CD4-positive, alpha-beta T cell treated with Interferon alpha-2 for 1 hour (primary cell): ENCODE data around the gene MKLN1.

Experiments used
- DNase-seq, 2 donors: peaks; one replicate each; pipeline ENCODE4 v3.0.0-alpha.2; 2020 to 2022

MKLN1 gene

DNA sequence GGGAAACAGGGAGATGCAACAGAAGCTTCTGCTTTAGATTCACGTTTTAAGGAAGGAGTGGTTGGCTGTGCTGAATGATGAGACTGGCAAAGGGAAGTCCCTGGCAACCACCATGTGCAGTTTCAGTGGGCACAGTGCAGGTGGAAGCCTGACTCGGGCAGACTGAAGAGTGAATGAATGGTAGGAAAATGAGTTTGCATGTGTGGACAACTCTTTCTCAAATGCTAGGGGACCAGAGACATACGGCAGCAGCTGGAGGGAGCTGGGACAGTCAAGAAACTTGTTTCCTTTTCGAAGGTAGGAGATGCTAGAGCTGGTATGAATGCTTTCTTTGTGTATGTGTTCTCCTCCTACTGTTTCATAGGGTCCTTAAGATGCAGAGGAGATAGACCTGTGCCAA is 199.8 kb downstream of the MKLN1 start:
- no peak for DNase-seq

- no peak for DNase-seq
Observed at GRCh38 chr7:131529179-131529578, 201.5 kb downstream of the MKLN1 start.

DNA sequence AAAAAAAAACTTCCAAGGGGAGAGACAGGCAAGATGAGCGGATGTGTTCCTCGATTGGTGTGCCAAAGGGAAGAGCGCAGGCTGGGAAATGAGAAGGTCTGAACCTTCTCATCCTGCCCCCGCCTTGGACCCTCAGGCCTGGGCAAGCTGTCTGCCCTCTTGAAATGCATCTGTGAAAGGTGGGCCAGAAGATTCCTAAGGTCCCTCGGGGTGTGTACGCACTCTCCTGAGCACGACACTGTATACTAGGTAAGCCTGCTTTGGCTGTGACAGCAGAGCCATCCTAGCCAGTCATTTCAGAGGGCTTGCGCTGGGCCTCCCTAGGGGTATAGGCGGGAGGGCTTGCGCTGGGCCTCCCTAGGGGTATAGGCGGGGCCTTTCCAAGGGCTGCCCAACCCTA is 201.9 kb downstream of the MKLN1 start:
- no peak for DNase-seq

DNA sequence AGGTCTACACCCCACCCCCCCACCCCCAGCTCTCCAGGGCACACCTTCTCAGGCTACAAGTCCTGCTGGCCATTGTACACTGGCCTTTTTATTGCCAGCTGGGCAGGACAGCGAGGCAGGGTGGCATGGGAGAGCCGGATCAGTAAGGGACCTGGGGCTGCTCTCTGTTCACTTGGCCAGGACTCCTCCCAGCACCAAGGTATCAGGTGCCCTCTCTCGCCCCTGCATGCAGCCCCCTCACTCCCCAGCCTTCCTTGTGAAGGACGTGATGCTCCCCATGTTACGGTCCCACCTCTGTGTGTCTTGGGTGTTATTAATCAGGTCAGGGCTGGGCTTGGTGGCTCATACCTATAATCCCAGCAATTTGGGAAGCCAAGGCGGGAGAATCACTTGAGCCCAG is 202.5 kb downstream of the MKLN1 start:
- no peak for DNase-seq

DNA sequence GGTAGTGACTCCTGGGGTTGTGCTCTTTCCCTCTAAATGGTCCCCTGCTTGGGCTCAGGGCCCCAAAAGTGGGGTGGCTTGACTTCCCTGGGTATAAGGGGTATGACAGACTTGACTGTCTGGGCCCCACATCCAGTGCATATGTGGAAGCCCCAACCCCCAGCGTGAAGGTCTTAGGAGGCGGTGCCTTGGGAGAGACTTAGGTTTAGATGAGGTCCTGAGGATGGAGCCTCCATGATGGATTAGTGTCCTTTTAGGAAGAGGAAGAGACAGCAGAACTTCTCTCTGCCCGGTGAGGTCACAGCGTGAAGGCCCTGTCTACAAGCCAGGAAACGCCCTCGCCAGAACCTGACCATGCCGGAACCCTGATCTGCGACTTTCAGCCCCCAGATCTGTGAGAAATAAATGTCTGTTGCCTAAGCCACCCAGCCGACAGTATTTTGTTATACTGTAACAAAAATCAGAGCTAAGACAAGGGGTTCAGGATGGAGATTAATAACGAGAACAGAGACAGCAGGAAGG is 205.0 kb downstream of the MKLN1 start:
- no peak for DNase-seq

DNA sequence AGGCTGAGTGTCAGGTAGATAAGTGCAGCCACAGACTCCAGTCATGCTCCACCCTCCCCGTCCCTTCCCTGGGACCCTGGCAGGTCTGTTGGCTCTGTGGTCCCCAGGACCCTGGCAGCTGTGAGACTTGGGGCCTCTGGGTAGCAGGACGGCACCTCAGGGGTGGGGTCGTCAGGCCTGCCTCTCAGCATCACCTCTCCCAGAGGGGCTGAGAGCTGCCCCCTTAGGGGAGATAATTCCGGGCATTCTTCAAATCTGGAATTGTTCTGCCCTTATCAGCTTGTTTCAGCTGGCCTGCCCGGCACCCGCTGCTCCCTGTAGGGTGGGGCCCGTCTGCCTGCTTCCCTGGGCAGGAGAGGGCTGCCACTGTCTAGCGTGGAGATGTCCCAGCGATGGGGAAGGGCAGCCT is 205.5 kb downstream of the MKLN1 start:
- no peak for DNase-seq

GRCh38 chr7:131533566-131534561 is 206.2 kb downstream of the MKLN1 start:
- DNase-seq, result no peak

- no peak for DNase-seq
Observed at GRCh38 chr7:131536361-131536849, 208.7 kb downstream of the MKLN1 start.

DNA sequence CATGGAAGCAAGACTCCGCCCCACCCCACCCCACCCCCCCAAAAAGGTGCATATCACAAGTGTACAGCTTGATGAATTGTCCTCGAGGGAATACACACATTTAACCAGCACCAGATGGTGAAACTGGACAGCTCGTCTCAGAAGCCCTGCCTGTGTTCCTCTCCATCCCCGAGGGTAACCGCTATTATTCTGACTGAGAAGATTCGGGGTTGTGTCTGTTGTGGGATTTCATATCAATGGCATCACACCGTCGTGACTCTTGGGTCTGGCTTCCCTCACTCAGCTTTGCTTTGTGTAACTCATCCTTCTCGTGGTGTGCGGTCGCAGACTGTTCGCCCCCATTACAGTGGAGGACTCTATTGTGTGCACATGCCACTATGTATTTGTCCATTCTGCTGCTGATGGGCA is 209.9 kb downstream of the MKLN1 start:
- DNase-seq, result no peak

DNA sequence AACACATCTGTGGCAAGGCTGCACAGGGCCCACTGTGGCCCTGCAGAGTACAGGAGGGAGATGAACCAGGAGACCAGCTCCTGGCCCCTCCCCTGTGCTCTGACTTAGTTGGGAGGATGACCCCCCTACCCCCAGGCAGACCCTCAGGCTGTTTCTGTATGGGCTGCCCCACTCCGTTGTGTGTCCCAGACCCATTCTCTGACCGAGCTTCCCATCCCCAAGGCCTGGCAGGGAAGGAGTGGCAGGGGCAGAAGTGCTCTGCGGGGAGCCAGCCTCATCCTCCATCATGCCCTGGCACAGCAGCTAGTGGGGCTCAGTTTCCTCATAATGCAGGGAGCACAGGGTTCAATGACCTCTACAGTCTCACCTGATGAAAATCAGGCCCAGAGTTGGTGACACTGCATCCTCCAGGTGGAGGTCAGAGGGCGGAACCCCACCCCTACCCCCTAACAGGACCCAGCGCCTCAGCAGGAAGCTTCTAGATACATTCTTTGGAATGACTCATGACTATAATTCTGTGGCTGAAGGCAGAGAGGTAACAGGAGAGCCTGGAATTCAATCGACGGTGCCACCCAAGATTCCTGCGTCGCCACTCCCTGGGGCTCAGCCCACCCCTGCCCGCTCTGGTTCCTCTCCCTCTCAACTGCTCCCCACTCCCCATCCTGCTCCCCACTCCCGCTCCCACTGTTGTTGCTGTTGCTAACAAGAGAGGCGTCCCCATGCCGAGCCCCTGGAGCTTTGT is 210.6 kb downstream of the MKLN1 start:
- DNase-seq, result no peak

DNA sequence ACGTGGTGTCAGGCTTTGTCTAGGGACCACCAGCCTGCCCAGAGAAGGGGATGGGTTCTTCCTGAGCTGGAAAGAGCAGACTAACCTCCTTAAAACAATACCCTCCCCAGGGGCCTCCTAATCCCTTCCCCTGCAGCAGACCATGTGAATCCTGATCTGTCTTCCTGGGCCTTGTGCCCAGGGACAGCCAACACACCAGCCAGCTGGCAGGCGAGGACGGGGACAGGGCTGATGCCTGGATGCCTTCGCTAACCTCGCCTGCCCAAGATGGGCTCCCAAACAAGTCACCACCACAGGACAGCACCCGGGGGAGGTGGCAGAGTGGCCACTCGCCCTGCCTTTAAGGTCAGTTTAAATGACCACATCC is 211.1 kb downstream of the MKLN1 start:
- DNase-seq, result no peak

- DNase-seq, result no peak
Observed at GRCh38 chr7:131540491-131541162, 213.0 kb downstream of the MKLN1 start.

DNA sequence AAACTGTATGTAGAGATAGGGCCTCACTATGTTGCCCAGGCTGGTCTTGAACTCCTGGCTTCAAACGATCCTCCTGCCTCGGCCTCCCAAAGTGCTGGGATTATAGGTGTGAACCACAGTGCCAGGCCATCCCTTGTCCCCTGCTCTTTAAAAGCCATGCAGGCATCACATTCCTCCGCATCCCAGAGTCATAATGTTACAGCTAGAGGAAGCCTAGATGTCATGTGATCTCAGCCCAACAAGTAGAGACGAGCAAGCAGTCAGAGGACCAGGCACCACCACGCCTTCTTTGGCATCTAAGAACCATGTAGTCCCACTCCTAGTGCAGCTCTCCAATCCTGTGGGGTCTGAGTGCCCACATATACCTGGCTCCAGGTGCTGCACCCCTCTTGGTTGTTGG is 215.6 kb downstream of the MKLN1 start:
- no peak for DNase-seq

DNA sequence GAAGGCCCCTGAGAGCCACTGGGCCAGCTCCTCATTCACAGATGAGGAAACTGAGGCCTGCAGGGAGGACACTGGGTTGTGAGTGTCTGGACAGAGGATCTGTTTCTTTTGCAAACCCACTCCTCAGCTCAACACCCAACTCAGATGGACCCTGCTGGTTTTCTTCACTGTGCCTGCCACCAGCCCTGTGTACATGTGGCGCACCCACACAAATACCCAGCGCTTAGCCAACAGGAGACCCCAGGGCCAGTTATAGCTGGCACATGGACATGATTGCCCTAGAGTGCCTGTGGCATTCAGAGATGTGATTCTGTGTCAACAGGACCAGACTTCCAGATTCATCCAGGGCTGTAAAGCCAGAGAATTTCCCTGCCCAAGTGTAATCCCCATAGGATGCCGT is 216.3 kb downstream of the MKLN1 start:
- DNase-seq, result no peak

DNA sequence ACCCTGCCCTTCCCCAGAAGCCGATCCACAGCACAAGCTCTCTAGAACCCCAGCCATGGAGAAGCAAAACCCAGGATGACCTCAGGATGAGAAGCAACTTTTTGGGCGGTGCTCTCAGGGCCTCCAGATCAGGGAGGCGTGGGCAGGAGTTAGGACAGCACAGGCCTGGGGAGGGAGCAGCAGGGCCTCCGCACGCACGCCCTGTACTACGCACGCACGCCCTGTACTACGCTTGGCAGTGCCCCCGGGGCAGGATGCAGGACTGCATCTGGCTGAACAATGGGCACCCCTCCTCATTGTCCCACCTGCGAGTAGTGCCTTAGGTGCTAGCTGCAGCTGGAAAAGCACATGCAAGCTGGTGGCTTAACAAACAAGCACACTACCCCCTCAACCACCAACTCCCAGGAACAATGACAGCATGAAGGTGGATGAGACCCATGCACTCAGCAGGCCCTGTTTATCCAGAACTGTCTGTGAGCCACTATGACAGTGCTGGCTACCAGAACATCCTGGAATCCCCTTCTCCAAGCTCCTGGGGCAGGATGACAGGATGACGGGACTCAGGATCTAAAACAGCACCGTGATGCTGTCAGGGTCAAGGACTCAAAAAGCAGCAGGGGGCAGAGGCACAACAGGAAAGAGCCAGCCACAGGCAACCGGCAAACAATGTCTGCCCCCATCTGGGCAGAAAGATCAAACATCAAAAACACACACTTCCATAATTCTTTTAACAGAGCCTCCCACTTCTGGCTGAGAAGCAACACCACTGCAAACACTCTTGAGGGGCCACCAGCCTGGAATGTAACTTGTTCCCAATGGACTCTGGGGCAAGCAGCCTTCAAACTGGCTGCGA is 217.0 kb downstream of the MKLN1 start:
- DNase-seq, result no peak

DNA sequence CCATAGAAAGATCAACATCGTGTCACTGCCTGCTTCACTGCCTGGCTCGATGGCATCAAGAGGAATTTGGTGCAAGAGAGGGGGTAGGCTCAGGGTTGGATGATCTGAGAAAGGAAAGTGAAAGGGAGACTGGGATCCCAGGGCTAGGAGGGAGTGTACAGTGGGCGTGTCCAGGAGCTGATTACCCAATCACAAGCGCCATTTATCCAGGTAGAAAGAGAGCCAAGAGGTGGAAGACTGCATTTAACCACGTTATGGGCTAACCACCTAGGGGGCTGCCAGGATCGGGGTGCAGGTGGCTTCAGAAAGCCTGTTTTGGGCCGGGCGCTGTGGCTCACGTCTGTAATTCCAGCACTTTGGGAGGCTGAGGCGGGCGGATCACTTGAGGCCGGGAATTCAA is 218.4 kb downstream of the MKLN1 start:
- no peak for DNase-seq
